Bladder microvascular endothelial cell (primary cell): ENCODE results near the gene RALGDS. TPM values are rescaled to one million over a fixed set of nuclear protein-coding genes. Genes with fewer than 3 reads are reported as not detected.

Source experiments
- total RNA-seq: library from RNA; depleted of rRNA; stranded (reverse); fragments of >200 nt; gene quantifications from 2 replicates; pipeline ENCODE4 v1.2.3, GENCODE V29; 2014

The RALGDS gene
- total RNA-seq, result 32.4 and 72.4 TPM in 2 replicates

GRCh38 chr9:133121198-133121914 lies at the start of gene RALGDS:
RALGDS (minus strand) TSS chr9:133121240; CDS start chr9:133121154, 86 bp downstream.

DNA sequence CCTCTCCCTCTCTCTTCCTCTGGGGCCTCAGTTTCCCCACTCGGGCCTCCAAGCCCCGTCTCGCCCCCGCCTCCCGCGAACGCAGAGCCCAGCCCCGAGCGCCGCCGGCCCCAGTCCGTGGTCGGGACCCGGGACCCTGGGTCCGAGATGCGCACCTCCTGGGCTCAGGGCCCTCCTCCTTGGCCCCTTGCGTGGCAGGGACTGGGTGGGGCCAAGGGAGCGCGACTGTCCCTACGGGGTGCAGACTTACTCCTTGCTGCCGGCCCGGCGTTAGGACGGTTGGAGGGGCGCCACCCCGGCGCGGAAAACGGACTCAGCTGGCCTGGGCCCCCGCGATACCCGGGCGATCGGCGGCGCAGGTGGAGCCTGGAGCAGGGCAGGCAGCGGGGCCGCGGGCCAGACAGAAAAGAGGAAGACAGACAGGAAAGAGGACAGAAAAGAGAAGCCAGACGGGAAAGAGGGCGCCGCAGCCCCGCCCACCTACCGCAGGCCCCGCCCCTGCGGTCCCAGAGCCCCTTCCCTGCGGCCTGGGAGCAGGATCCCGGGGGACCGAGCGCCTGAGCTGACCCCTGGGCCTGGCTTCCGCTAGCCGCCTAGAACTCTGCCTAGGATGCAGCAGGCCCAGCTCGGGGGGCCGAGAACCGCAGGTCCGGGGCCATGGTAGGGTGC lies 42.6 kb upstream of the RALGDS start, which contains the start of gene GBGT1:
Gene GBGT1, minus strand, starts transcription at position 411 of the 669 bp plus-strand sequence. CDS start 1,502 bp downstream, outside the sequence.

GRCh38 chr9:133061764-133062145 lies 59.3 kb downstream of the RALGDS start, which contains the start of gene CEL:
CEL (plus strand) TSS chr9:133061981; CDS start chr9:133062003, 22 bp downstream.

Other genes with a start within 250 kb of the RALGDS start
- gene AK8, start 243.0 kb downstream of the RALGDS start, total RNA-seq, result 0.06 and 0.16 TPM in 2 replicates
- 1.3 and 1.5 TPM in 2 replicates for gene SPACA9, start 242.3 kb downstream of the RALGDS start, total RNA-seq
- gene TSC1, start 176.6 kb downstream of the RALGDS start, total RNA-seq, result 12.8 and 48.2 TPM in 2 replicates
- gene GFI1B, start 142.5 kb downstream of the RALGDS start, total RNA-seq, result not detected in 2 replicates
- gene GTF3C5, start 90.2 kb downstream of the RALGDS start, total RNA-seq, result 37.4 and 42.8 TPM in 2 replicates
- gene CEL, start 59.3 kb downstream of the RALGDS start, total RNA-seq, result under 0.01 and 0.44 TPM in 2 replicates
- gene GBGT1, start 42.7 kb upstream of the RALGDS start, total RNA-seq, result 0.32 and 40.5 TPM in 2 replicates
- gene OBP2B, start 88.0 kb upstream of the RALGDS start, total RNA-seq, result not detected in 2 replicates
- gene ABO, start 154.0 kb upstream of the RALGDS start, total RNA-seq, result 0.16 TPM in 1 of 2 replicates, not detected in the other
- 5.7 and 18.4 TPM in 2 replicates for gene SURF6, start 214.9 kb upstream of the RALGDS start, total RNA-seq
- gene MED22, start 226.9 kb upstream of the RALGDS start, total RNA-seq, result 9.4 and 39.6 TPM in 2 replicates
- gene RPL7A, start 227.0 kb upstream of the RALGDS start, total RNA-seq, result 1,653 and 2,260 TPM in 2 replicates
- gene SURF1, start 235.2 kb upstream of the RALGDS start, total RNA-seq, result 14.9 and 17.1 TPM in 2 replicates
- 10.4 and 12.6 TPM in 2 replicates for gene SURF2, start 235.3 kb upstream of the RALGDS start, total RNA-seq